Fibroblast of mammary gland (primary cell): ENCODE data around the gene USP50.
A peak's percentile ranks its signal among the peaks of the same experiment; 100 is the strongest.

ENCODE experiments used
- DNase-seq: peaks from one replicate; pipeline ENCODE4 v3.0.0-alpha.2; 2010; ENCODE audit warnings: low read depth
- H3K4me3 ChIP-seq: 2 replicates; pipeline ENCODE4 v1.5.1; 2011; ENCODE audit warnings: low read depth, mild to moderate bottlenecking, low read length, moderate library complexity; ENCODE audit not compliant: control insufficient read depth
- TF ChIP-seq, protein P1 (sequence below): conservative IDR thresholded peaks from 2 replicates; pipeline ENCODE4 v1.5.1; 2011; ENCODE audit warnings: low read depth, low read length, inconsistent platforms; ENCODE audit not compliant: control insufficient read depth, insufficient read depth

Gene USP50

DNA sequence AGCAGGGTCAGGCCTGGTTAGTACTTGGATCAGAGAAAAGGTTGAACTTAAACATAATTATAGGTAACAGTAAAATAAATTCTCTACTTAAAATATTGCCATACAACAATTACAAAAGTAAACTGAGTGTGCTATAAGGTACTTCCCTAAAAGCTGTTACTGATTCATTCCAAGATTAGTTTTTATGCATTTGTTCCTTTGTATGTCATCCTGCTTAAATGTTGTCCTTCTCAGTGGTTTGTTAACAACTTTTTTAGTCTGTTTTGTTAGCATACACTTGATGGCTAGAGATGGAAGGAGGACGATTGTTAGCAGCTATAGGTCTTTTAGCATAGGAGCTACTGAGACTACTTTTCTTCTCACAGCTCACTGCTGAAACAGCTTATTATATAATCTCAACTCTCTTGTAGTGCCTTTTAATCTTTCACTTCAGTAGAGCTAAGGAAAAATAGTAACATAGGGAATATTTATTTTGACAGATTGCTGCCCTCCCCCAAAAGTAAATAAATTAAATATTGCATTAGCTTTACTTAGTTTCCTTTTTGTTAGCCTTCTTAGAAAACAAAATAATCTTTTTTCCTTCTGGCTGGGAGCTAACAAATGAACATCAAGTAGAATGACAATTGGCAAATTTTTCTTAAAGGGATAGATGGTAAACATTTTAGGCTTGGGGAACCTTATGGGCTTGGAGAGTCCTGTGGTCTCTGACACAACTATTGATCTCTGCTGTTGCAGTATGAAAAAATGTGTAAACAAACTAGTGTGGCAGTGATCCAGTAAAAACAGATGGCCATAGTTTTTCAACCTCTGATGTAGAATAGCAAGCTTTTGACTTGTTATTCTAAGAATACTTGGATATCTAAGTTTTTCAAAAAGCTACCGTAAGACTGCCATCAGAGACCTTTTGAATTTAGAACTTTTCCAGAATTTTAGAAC is 82.8 kb downstream of the USP50 start:
- no peak overlapping the region for H3K4me3 ChIP-seq
- TF ChIP-seq, protein P1, sequence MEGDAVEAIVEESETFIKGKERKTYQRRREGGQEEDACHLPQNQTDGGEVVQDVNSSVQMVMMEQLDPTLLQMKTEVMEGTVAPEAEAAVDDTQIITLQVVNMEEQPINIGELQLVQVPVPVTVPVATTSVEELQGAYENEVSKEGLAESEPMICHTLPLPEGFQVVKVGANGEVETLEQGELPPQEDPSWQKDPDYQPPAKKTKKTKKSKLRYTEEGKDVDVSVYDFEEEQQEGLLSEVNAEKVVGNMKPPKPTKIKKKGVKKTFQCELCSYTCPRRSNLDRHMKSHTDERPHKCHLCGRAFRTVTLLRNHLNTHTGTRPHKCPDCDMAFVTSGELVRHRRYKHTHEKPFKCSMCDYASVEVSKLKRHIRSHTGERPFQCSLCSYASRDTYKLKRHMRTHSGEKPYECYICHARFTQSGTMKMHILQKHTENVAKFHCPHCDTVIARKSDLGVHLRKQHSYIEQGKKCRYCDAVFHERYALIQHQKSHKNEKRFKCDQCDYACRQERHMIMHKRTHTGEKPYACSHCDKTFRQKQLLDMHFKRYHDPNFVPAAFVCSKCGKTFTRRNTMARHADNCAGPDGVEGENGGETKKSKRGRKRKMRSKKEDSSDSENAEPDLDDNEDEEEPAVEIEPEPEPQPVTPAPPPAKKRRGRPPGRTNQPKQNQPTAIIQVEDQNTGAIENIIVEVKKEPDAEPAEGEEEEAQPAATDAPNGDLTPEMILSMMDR = no peak
- peak; percentile 71 for DNase-seq

DNA sequence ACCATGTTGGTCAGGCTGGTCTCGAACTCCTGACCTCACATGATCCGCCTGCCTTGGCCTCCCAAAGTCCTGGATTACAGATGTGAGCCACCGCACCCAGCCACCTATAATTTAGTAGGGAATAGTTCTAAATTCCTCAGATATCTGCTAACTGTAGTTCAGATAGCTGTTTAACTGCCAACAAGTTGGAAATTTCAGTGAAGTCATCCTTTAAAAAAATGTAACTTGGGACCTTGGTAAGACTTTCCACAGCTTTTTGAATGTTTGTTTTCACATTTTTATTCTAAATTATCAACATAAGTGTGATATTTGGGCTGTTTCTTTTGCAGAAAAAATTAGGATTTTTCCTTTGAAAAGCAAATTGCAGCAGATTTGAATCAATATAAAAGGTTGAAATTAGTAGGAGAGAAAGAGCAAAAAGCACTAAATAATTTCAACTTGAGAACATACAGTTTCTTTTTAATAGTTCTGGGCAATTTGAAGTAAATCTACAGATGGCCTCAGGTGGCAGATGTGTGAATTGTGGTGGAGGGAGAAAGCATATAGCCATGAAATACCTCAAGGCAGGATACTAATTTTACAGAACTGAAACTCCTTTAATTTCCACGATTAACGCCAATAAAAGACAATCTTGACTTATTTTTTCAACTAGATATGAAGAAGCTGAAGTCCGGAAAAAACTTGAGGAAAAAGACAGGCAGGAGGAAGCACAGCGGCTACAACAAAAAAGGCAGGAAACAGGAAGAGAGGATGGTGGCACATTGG is 87.9 kb downstream of the USP50 start:
- H3K4me3 ChIP-seq = no peak overlapping the region
- DNase-seq = peak; percentile 10
- TF ChIP-seq, protein P1 = no peak

DNA sequence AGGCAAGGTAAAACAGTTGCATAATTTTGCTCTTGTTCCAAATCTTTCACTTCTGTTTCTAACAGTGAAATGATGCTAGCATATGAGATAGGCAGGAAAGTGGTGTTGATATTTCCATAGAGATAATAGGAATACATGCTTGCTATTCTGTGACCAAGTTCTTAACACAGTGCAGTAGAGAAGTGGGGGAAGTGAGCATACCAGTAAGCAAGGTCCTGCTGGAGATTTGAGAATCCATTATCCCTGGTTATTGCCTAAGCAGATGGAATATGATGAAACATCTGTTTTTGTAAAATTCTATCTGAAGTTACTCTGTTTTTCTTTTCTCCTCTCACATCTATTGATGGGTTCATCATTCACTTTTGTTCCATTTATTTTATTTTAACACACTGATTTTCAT is 93.5 kb downstream of the USP50 start:
- H3K4me3 ChIP-seq = no peak overlapping the region
- DNase-seq = peak; percentile 44
- TF ChIP-seq, protein P1 = no peak
